A549 (cell line): Measurements from ENCODE around the gene MSI2. TPM values are rescaled to one million over a fixed set of nuclear protein-coding genes. Genes with fewer than 3 reads are reported as not detected.

Source experiments
- ATAC-seq, 2 experiments: fragments of 200-7000 bp in 1 of 2; fragments of >200 bp in 1 of 2; cut with Nextera tagmentation in 1 of 2; cut with Tn5 transposase in 1 of 2; 3 replicates each; pipeline versions ENCODE4 v1.8.0 to v1.9.1; 2018 to 2020; ENCODE audit warnings: mild to moderate bottlenecking in 1 of 2, moderate library complexity in 1 of 2
- CTCF ChIA-PET: fragments of 300-600 bp; sonication (Branson Sonifier 250); formaldehyde crosslinking; extraction: SDS; loops from one replicate; lab custom pipeline; 2021; ENCODE audit warnings: antibody characterized with exemption, inconsistent platforms; lab: Yijun Ruan, JAX
- POLR2A ChIA-PET: fragments of 350-600 bp; formaldehyde crosslinking; extraction: SDS; loops from one replicate; lab custom pipeline; 2021; ENCODE audit warnings: antibody characterized with exemption, inconsistent platforms; lab: Yijun Ruan, JAX
- DNase-seq, 2 experiments: peaks; one replicate each; pipeline versions ENCODE4 v3.0.0 to v3.0.0-alpha.2; 2011 to 2016; ENCODE audit warnings: low read depth in 1 of 2, low spot score in 1 of 2
- FAIRE-seq: peaks from 2 replicates; lab custom pipeline; 2011; peaks lifted over from hg19 to GRCh38; lab: Jason Lieb, UNC
- H3K27ac ChIP-seq, 2 experiments: fragments of >200 bp; sonication (Bioruptor Twin); formaldehyde crosslinking; 3 replicates each; pipeline ENCODE4 v1.5.1; 2016 to 2017
- H3K4me1 ChIP-seq: fragments of >200 bp; sonication (Bioruptor Twin); formaldehyde crosslinking; 3 replicates; pipeline ENCODE4 v1.6.1; 2016
- H3K4me2 ChIP-seq: fragments of >200 bp; sonication (Bioruptor Twin); formaldehyde crosslinking; 3 replicates; pipeline ENCODE4 v1.6.1; 2016
- H3K4me3 ChIP-seq: fragments of >200 bp; sonication (Bioruptor Twin); formaldehyde crosslinking; 3 replicates; pipeline ENCODE4 v1.5.1; 2016
- H3K9me3 ChIP-seq: fragments of >200 bp; sonication (Bioruptor Twin); formaldehyde crosslinking; 3 replicates; pipeline ENCODE4 v1.6.1; 2016
- CHD2 ChIP-seq: fragments of 150-350 bp; IDR thresholded peaks from 2 replicates; pipeline ENCODE4 v1.6.1; 2014; ENCODE audit warnings: low read length; ENCODE audit not compliant: partially characterized antibody
- FOSL2 ChIP-seq, 2 experiments: fragments of 450-650 bp in 1 of 2; fragments of >200 bp in 1 of 2; sonication (Bioruptor Twin) in 1 of 2; formaldehyde crosslinking; IDR thresholded peaks; 2 replicates each; pipeline versions ENCODE4 v1.5.0 to v1.6.1; 2016 to 2020; ENCODE audit warnings: mild to moderate bottlenecking in 1 of 2, moderate library complexity in 1 of 2
- GATA3 ChIP-seq: IDR thresholded peaks from 2 replicates; pipeline ENCODE4 v1.6.1; 2012; ENCODE audit warnings: borderline replicate concordance
- HEYL ChIP-seq: fragments of 250-450 bp; sonication (Bioruptor Pico); IDR thresholded peaks from 2 replicates; pipeline ENCODE4 v1.8.0; 2021; ENCODE audit warnings: mild to moderate bottlenecking, moderate library complexity
- JUNB ChIP-seq: fragments of >200 bp; sonication (Bioruptor Twin); formaldehyde crosslinking; IDR thresholded peaks from 2 replicates; pipeline ENCODE4 v1.6.1; 2016
- KDM5A ChIP-seq: fragments of 200-600 bp; sonication (generic); IDR thresholded peaks from 2 replicates; pipeline ENCODE4 v1.6.1; 2016; ENCODE audit warnings: antibody characterized with exemption, mild to moderate bottlenecking
- MAFK ChIP-seq: fragments of 450-650 bp; IDR thresholded peaks from 2 replicates; pipeline ENCODE4 v1.6.1; 2014; ENCODE audit not compliant: partially characterized antibody
- MAZ ChIP-seq: fragments of 150-350 bp; IDR thresholded peaks from 2 replicates; pipeline ENCODE4 v1.6.1; 2014; ENCODE audit warnings: antibody characterized with exemption, low read depth, low read length, borderline replicate concordance
- PHF8 ChIP-seq: fragments of 200-600 bp; sonication (generic); IDR thresholded peaks from 2 replicates; pipeline ENCODE4 v1.6.1; 2016; ENCODE audit warnings: low read depth, mild to moderate bottlenecking, antibody characterized with exemption, moderate library complexity, borderline replicate concordance
- POLR2A ChIP-seq: IDR thresholded peaks from 2 replicates; pipeline ENCODE4 v1.6.1; 2012; ENCODE audit warnings: mild to moderate bottlenecking, low read length
- POLR2AphosphoS2 ChIP-seq: conservative IDR thresholded peaks from 2 replicates; pipeline ENCODE4 v1.6.1; 2012; ENCODE audit warnings: low read length, improper control_type of control experiment, inconsistent platforms
- RARB ChIP-seq: fragments of 250-450 bp; sonication (Bioruptor Pico); IDR thresholded peaks from 2 replicates; pipeline ENCODE4 v1.8.0; 2021; ENCODE audit warnings: mild to moderate bottlenecking, moderate library complexity
- TFCP2L1 ChIP-seq: fragments of 250-450 bp; sonication (Bioruptor Pico); IDR thresholded peaks from 2 replicates; pipeline ENCODE4 v1.5.0; 2021; ENCODE audit warnings: mild to moderate bottlenecking
- ZFP36 ChIP-seq: fragments of 450-650 bp; IDR thresholded peaks from 2 replicates; pipeline ENCODE4 v1.6.1; 2014; ENCODE audit warnings: borderline replicate concordance; ENCODE audit not compliant: partially characterized antibody
- ZSCAN20 ChIP-seq: fragments of 250-450 bp; sonication (Bioruptor Pico); IDR thresholded peaks from 2 replicates; pipeline ENCODE4 v1.8.0; 2022; ENCODE audit warnings: mild to moderate bottlenecking, moderate library complexity
- WGBS: methylation state at CpG from one replicate; pipeline ENCODE4 v1.1.6; 2017; ENCODE audit errors: missing lambda C conversion rate; 5-methylcytosine and 5-hydroxymethylcytosine counted together
- polyA plus RNA-seq, 4 experiments: library from polyadenylated mRNA; depleted of rRNA in 3 of 4; stranded (reverse); fragments of >200 nt; fragmentation: RNase III in 1 of 4; extraction: RNeasy Plus Mini Kit Qiagen cat#74134 plus additional on column Dnase treatment in 1 of 4; gene quantifications; 2 replicates in 3 of 4; 3 replicates in 1 of 4; pipeline ENCODE4 v1.2.3, GENCODE V29; 2011 to 2017
- TF ChIP-seq, protein P1 (sequence below): IDR thresholded peaks from 2 replicates; pipeline ENCODE4 v1.6.1; 2012; ENCODE audit warnings: low read depth, borderline replicate concordance
- TF ChIP-seq, protein P2 (sequence below): fragments of >200 bp; sonication (Bioruptor Twin); formaldehyde crosslinking; IDR thresholded peaks from 3 replicates; pipeline ENCODE4 v1.6.1; 2016
- TF ChIP-seq, protein P3 (sequence below): fragments of >200 bp; sonication (Bioruptor Twin); formaldehyde crosslinking; IDR thresholded peaks from 2 replicates; pipeline ENCODE4 v1.6.1; 2016
- TF ChIP-seq, protein P4 (sequence below): fragments of >200 bp; sonication (Bioruptor Twin); formaldehyde crosslinking; IDR thresholded peaks from 3 replicates; pipeline ENCODE4 v1.5.1; 2016

The MSI2 gene
- polyA plus RNA-seq, 2 of the 4 experiments (the other 2 are of a cell fraction) = 43.6 to 44.4 TPM

DNA sequence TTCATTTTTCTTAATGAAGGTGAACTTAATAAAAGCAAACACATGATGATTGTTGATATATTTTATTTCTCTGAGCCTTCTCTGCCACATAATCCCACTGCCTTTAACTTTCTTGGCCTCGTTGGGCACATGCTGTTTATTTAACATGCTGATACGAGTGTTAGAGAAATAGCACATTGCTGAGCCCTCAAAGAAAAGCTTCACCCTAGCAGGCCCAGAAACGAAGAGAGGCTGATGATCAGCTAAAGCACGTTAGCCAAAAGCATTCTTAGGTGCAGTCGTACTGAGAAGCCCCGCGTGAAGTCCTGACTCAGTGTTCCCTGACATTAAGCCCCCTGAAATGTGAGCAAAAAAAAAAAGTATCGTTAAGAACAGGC lies 366.0 kb downstream of the MSI2 start:
- peaks cover 17% of the 10 kb centered on the region for H3K4me1 ChIP-seq
- ChIA-PET POLR2A (interaction anchor here (0.6 kb wide), 1 partner anchor 365 kb away, joined by 6 read pairs; no protein-coding TSS in a partner anchor), CTCF (interaction anchor here (0.7 to 9.0 kb wide), 9 partner anchors 9 to 161 kb away, joined by 3 to 63 read pairs (median 4); no protein-coding TSS in a partner anchor)
- FAIRE-seq = no peak
- H3K4me3 ChIP-seq = no peak overlapping the region
- DNase-seq = no peak
- H3K27ac ChIP-seq = peak overlapping the region in 1 of 2 experiments; percentile 37; a peak in 3 of 6 replicates
- WGBS = 82% methylated on average over 8 of the region's 8 CpGs
- peak overlapping the region; percentile 43 for H3K4me2 ChIP-seq
- TF ChIP-seq, protein P1, sequence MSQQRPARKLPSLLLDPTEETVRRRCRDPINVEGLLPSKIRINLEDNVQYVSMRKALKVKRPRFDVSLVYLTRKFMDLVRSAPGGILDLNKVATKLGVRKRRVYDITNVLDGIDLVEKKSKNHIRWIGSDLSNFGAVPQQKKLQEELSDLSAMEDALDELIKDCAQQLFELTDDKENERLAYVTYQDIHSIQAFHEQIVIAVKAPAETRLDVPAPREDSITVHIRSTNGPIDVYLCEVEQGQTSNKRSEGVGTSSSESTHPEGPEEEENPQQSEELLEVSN = no peak
- TF ChIP-seq, protein P2, sequence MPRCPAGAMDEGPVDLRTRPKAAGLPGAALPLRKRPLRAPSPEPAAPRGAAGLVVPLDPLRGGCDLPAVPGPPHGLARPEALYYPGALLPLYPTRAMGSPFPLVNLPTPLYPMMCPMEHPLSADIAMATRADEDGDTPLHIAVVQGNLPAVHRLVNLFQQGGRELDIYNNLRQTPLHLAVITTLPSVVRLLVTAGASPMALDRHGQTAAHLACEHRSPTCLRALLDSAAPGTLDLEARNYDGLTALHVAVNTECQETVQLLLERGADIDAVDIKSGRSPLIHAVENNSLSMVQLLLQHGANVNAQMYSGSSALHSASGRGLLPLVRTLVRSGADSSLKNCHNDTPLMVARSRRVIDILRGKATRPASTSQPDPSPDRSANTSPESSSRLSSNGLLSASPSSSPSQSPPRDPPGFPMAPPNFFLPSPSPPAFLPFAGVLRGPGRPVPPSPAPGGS = no peak
- no peak for TF ChIP-seq CHD2
- no peak for TF ChIP-seq TFCP2L1
- no peak for TF ChIP-seq KDM5A
- no peak for TF ChIP-seq ZSCAN20
- TF ChIP-seq, protein P3, sequence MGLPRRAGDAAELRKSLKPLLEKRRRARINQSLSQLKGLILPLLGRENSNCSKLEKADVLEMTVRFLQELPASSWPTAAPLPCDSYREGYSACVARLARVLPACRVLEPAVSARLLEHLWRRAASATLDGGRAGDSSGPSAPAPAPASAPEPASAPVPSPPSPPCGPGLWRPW = no peak
- TF ChIP-seq ZFP36 = no peak
- TF ChIP-seq POLR2A = no peak
- TF ChIP-seq MAZ = no peak
- TF ChIP-seq RARB = no peak
- TF ChIP-seq MAFK = no peak
- TF ChIP-seq GATA3 = no peak
- peaks cover 4% of the 10 kb centered on the region for H3K9me3 ChIP-seq
- no peak for ATAC-seq

DNA sequence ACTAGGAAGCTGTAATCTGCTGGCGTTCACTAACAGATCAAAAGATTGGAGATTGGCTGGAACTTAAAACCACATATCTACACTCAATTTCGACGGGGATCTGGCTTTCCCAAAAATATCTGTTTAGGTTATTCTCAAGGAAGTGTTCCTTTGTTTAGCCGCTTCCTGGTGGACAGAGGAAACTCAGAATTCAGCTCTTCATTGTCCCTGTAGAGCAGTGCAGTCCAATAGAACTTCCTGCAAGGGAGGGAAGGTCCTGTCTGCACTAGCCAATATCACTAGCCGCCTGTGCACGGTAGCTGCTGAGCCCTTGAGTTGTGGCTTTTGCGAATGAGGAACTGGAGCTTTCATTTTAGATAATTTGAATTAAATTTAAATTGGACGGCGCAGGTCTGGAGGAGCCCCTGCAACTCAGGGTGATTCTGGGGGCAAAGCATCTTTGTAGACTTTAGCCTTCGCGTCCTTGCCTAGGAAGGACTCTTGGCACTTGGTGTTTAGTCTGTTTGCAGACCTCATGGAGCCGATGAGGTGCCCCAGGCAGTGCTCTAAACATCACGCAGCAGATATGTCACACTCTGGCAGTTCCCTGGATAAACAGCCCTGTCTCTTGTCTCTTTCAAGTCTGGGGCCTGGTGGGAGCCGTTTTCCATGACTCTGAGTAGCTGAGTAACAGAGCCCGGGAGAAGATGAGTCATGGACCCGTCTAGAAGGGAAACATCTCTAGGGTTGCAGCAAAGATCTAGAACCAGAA lies 366.5 kb downstream of the MSI2 start:
- no peaks in the 10 kb centered on the region for H3K9me3 ChIP-seq
- H3K27ac ChIP-seq = peak overlapping the region; percentile 10 to 37; a peak in 4 of 6 replicates
- WGBS = 66% methylated on average over 16 of the region's 16 CpGs
- no peak overlapping the region for H3K4me3 ChIP-seq
- CTCF ChIA-PET = interaction anchor here (0.7 to 9.0 kb wide), 10 partner anchors 8 to 160 kb away, joined by 3 to 63 read pairs (median 4); no protein-coding TSS in a partner anchor
- FAIRE-seq = no peak
- H3K4me2 ChIP-seq = peak overlapping the region; percentile 43
- POLR2A ChIA-PET = interaction anchor here (0.6 kb wide), 1 partner anchor 366 kb away, joined by 6 read pairs; no protein-coding TSS in a partner anchor
- TF ChIP-seq FOSL2 (IDR thresholded peaks at IDR 0.05) (peak; percentile 30; the same call in 1 of the 2 replicates), FOSL2 (CRISPR knock-in tag; IDR thresholded peaks at IDR 0.05) (peak; percentile 73; the same call in 1 of the 2 replicates), JUNB (peak; percentile 28; the same call in 1 of the 2 replicates), CHD2 (no peak)
- peaks cover 17% of the 10 kb centered on the region for H3K4me1 ChIP-seq
- peak; percentile 60 to 77 for ATAC-seq
- DNase-seq = peak; percentile 42 to 45

DNA sequence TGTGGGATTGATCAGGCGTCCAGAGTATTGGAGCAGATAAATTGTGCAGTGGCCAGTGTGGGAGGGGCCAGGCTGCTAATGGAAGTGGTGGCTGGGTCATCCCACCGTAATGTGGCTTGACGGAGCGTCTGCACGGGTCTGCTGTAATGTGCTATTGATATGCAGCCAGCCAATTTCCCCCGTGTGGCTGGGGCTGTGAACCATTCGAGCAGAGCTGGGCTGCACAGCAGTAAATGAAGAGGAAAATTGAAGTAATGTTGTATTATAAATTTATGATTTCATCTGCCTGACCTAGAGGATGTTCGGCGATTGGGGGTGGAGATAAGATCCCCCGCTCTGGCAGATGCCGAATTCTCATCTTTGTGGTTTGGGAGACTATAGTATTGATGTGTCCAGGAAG lies 367.3 kb downstream of the MSI2 start:
- H3K4me3 ChIP-seq = no peak overlapping the region
- no peak for TF ChIP-seq HEYL (CRISPR knock-in tag)
- TF ChIP-seq PHF8 = no peak
- TF ChIP-seq, protein P4, sequence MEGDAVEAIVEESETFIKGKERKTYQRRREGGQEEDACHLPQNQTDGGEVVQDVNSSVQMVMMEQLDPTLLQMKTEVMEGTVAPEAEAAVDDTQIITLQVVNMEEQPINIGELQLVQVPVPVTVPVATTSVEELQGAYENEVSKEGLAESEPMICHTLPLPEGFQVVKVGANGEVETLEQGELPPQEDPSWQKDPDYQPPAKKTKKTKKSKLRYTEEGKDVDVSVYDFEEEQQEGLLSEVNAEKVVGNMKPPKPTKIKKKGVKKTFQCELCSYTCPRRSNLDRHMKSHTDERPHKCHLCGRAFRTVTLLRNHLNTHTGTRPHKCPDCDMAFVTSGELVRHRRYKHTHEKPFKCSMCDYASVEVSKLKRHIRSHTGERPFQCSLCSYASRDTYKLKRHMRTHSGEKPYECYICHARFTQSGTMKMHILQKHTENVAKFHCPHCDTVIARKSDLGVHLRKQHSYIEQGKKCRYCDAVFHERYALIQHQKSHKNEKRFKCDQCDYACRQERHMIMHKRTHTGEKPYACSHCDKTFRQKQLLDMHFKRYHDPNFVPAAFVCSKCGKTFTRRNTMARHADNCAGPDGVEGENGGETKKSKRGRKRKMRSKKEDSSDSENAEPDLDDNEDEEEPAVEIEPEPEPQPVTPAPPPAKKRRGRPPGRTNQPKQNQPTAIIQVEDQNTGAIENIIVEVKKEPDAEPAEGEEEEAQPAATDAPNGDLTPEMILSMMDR = no peak
- TF ChIP-seq POLR2AphosphoS2 = no peak
- WGBS = 94% methylated on average over 11 of the region's 11 CpGs
- peaks cover 17% of the 10 kb centered on the region for H3K4me1 ChIP-seq
- H3K9me3 ChIP-seq = no peaks in the 10 kb centered on the region
- ChIA-PET CTCF (interaction anchor here (0.9 to 9.0 kb wide), 6 partner anchors 8 to 381 kb away, joined by 3 to 63 read pairs (median 7); no protein-coding TSS in a partner anchor), POLR2A (no interaction called here)
- ATAC-seq = no peak
- no peak for FAIRE-seq
- no peak for DNase-seq
- peak overlapping the region; percentile 43; the same call in 1 of the 3 replicates for H3K4me2 ChIP-seq
- H3K27ac ChIP-seq = no peak overlapping the region
